Stimulated activated CD8-positive, alpha-beta memory T cell treated with anti-CD3 and anti-CD28 coated beads, Interleukin-2, amount 100 ng/mL, for 48 hours (primary cell): ENCODE measurements around the gene CSTB.

ENCODE experiments used
- DNase-seq, 2 donors: peaks; one replicate each; pipeline ENCODE4 v3.0.0-alpha.2; 2020; ENCODE audit warnings: low read depth in 2 of 2

CSTB gene

DNA sequence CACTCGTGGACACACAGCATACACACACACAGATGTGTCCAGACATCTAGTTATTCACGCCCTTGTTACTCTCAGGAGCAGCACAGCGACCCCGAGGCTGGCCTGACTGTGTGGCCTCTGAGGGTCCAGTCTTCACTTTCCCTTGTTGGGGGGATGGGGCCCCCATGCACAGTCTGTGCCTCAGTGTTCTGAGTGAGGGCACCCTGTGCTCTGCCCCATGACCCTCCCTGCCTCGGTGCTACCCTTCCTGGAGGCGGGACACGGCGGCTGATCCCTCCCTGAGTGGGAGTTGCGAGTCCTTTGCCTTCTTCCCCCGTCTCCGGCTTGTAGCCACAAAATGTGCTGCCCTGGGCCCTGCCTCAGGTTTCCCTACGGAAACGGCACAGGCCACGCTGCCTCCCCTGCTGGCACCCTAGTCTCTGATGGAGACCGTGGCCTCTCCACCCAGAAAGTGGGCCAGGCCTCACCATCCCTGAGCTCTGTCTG, 8.6 kb downstream of the CSTB start:
- DNase-seq = no peak

DNA sequence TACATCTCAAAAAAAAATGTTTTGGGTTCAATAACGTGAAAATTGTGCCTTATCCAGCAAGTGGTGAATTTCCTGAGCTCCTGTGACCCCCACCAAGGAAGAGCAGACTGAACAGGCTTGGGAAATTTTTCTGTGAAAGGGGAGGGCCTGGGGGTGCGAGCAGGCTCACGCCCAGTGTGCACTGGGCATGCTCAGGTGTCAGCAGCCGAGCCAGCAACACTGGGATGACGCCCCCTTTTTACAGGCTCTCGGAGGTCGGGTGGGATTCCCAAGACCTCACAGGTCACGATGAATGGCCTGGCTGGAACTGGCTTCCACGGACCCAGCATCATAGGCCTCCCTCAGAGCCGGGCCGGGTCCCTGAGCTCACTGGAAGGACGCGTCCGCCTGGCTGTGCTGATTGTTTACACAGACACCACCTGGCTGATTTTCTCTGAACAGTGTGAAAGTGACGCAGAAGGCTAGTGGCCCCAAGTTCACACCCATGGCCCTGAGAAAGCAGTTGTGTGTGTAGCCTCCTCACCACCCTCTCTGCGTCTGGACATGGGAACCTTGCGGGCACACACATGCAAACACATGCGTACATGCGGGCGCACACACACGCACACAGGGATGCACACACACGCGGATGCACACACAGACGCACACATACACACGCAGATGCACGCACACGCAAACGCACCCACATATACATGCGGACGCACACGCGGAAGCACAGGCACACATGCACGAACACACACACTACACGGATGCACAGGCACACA, 9.2 kb downstream of the CSTB start:
- DNase-seq = no peak

DNA sequence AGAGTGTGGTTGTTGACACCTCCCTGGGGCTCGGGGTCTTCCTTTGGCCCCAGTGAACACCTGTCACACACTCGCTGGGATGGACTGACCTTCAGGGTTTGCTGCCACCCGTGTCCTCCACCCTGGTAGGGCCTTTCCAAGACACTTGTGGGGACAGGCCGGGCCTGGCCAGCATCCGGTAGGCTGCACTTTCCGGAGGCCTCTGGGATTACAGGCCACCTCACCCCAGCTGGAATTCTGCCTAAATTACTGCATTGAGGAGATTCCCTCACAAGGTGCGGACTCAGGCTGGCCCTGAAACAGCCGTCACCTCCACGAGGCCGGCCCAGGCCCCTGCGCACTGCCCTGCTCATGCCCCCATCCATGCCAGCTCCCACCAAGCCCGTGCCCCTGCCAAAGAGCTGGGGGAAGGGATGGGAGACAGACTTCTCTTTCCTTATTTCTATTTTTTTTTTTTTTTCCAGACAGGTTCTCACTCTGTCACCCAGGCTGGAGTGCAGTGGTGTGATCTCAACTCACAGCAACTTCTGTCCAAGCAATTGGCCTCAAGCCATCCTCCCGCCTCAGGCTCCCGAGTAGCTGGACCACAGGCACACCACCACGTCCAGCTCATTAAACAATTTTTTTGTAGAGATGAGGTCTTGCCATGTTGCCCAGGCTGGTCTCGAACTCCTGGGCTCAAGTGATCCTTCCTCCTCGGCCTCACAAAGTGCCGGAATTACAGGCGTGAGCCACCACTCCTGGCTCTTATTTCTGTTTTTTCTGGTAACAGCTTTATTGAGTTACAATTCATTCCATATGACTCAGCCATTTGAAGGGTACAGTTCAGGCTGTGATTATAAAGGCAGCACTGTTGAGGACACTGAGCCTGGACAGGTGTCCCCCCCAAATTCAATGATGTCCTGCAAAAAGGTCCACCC, 11.3 kb downstream of the CSTB start:
- no peak for DNase-seq

DNA sequence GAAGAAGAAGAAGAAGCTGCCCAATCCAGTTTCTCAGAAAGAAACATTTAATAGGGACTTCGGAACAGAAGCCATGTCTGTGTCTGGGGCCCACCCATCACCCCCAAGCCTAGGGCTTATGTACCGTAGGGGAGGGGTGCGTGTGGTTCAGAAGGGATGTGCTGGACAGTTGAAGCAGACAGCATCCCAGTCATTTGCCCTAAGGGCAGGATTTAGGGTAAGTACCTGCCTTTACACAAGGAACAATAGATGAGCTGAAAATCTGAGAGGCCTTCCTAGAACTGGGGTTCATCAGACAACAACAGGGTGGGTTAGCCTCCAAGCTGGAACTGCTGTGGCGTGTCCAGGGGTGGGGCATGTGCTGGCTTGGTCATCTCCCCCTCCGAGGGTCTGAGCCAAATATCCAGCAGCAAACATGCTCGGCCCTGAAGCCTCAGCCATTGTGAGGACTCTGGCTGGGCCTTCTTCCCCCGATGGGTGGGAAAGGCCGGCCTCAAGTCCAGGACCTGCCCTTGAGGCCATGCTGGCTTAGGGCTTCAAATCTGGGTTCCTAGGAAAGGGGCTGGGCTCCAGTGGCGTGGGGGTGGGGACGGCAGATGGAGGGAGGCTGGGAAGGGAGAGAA, 12.1 kb downstream of the CSTB start:
- DNase-seq = no peak

DNA sequence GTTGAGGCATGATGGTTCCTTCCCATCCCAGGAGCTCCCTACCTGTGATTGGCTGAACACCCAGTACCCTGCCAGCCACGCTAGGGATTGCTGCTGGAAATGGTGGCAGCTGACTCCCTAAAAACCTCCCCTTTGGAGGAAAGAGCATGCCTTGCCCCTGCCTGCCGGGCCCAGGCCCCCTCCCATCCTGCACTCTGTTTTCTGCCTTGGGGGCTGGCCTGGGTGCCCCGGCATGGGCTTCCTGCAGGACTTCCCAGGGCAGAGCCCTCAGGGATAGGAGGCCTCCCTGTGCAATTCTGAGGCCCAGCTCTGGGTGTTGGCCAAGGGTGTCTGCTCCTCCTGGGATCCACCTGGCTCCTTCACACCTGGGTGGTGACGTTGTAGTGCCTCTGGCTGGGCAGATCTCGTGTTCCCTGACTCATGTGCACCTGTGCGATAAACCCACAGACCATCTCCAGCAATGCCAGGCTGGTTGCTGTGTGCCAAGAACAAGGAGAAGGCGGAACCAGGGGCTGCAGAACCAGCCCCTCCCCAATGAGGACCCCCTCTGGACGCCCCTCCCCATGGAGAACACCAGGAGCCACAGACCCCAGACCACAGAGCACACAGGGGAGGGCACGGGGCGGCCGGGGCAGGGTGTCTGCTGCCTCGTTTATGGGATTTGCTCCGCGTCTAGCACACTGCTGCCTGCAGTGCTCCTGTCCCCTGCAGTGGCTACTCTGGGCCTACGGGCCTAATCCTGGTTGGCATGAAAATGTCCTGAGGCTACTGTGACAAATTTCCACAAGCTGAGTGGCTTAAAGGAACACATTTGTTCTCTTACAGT, 13.6 kb downstream of the CSTB start:
- no peak for DNase-seq

DNA sequence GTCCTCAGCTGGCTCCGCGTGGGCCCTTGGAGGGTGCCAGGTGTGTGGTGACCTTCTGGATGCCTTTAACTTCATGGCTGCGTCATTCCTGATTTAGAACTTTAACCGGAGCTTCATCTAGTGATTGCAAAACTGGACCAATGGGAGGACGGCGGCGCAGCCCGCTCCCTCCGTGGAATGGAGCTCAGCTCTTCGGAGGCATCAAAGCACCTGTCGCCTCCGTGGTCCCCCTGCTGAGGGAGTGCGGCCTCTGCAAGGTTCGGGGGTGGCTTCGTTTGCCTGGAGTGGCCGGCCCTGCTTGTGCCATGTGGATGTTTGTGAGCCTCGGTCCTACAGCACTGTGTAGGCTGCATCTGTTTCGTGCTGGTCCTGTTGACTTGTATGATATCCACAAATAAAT, 14.2 kb downstream of the CSTB start:
- DNase-seq = no peak

DNA sequence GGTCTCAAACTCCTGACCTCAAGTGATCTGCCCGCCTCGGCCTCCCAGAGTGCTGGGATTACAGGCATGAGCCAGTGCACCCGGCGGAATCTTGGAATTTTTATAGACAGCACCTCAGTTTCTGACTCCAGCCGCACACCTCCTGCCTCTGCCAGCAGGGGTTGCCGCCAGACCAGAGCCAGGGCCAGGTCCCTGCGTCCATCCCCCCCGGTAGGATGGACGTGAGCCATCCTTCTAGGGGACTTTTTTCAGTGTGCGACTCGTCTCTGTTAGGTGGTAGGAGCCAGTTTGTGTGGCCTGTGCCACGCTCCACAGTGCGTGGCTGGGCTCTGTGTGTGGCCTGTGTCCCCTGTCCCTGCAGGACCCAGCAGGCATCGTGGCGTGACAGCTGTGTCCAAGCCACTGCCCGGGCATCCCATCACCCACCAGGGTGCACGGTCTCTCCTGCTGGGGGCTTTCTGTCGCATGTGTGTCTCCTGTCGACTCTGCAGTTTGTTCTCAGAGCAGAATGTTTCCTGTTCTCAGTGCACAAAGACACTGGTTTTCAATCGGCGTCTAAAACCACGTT, 15.6 kb downstream of the CSTB start:
- no peak for DNase-seq

DNA sequence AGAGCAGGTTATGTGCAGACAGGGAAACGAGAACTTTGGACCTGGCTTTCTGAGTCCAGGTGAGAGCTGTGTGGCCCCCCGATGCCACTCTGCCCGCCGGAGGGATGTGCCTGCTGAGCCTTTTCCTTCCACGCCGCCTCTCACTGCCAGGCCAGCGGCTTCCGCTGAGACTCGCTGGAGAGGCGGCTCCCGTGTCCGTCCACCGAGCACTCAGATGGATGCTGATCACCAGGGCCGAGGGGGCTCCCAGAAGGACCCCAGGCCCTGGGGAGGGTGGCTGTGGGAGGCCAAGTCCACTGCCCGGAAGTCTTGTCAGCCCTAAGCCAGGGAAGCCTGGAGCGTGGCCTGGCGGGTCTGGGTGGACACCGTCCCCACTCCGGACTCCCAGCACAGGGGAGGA, 16.5 kb downstream of the CSTB start:
- DNase-seq = no peak

DNA sequence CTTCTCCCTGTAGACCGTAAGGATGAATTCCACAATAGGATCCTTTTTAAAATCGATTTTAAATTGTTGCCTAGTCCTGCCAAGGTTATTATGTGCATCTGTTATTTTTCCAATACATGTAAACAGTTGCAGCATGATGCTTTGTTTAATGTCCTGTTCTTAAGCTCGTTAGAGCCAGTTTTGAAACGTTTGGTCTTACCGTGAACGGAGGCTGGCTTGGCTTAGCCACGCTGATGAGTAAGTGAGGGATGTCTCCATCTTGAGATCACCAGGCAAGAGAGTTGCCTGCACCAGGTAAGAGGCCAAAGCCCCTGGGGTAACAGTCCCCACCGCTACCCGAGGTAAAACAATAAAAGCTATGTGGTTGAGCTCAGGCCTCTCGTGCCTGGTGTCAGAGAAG, 17.3 kb downstream of the CSTB start:
- no peak for DNase-seq

DNA sequence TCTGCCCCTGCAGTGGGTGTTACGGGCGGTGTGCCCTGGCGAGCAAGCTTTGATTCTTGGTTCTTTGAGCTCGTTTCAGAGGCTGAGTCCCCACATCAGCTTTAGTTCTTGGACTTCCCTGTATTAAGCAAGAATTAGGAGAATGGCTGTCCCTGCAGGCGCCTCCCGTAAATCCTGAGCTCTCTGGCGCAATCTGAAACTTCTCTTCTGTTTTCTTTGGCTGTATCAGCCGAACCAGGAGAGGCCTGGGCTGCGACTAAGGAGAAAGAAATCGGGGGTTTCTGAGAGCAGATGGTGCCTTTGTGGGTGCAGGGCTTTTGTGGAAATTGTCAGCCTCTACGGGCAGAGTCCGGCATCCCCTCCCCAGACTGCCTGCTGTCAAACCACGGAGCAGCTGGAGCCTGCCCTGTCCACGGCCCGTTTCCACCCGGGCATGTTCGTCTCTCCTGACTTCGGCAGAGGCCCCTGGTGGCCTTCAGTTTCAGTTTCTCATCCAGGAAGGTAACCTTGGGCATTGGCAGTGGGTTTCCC, 17.9 kb downstream of the CSTB start:
- DNase-seq = no peak

DNA sequence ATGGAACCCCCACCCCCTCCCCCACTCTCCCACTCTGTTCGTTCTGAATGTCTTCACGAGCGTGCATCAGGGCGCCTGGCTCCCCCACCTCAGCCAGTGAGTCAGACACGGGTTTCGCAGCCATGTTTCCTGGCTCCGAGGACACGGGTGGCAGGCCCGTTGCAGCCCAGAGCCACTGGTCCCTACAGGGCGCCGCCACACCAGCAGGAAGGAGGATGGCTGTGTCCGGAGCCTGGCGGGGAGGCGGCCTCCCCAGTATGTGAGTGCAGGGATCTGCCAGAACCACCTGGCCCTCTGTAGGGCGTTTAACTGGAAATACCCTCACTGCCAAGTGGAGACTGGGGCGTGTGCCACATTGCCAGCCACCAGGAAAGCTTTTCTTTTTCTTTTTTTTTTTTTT, 18.5 kb downstream of the CSTB start:
- no peak for DNase-seq

DNA sequence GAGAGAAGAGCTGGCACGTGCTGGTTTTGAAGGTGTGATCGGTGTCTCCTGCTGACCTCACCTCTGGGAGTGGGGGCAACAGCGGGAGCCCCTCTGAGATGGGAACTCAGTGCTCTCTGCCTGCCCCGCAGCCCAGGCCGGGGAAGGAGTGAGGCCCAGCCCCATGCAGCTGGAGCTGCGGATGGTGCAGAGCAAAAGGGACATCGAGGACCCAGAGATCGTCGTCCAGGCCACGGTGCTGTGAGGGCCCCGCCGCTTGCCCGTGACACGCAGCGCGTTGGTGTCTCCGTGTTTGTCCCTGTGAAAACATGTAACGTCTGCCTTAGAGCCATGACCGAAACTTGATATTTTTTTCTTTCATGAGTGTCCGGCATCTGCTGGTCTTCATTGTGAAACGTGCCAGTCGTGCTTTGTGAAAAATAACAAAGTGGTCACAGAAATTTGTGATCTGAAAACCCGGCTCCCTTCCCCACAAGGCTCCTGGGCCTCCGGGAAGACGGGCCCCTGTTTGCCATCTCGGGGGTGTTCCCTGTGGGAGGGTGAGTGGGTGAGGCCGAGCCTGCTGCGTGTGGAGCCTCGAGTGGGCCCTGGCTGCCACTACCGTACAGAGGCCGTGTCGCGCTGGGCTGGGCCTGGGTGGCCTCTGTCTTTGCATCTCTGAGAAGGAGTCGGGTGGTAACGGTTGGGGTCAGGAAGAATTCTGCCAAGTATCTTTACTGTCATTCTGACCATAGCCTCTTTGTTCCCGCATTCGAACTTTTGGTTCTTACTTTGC, 20.1 kb downstream of the CSTB start:
- DNase-seq = no peak

DNA sequence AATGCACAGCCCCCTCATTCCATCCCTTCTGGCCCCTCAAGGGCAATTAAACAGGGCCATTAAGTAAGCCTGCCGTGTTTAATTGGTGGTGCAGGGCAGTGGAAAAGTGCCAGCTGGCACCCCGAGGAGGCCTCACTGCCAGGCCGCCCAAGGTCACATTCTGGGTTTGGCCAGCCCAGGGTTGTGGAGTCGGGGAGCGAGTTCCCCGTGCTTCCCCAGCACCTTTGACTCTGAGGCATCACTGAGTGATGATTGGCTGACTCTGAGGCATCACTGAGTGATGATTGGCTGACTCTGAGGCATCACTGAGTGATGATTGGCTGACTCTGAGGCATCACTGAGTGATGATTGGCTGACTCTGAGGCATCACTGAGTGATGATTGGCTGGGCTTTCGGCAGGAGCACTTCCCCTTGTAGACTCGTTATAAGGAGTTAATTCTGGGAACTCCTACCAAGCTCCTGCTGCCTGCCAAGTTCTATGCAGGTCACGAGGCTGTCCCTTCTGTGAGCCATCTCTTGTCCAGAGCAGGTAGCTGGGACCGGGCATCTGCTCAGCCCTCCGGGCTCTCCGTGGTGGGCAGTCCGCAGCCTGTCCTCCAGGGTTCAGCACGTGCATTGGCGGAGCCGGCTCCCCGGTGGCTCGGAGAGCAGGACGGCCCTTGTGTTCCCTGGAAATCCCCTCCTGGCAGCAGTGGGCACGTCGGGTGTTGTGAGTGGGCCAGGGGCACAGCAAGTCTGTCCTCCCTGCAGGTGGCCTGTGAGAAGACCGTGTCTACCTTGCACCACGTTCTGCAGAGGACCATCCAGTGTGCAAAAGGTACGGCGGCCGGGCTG, 20.9 kb downstream of the CSTB start:
- DNase-seq = no peak

DNA sequence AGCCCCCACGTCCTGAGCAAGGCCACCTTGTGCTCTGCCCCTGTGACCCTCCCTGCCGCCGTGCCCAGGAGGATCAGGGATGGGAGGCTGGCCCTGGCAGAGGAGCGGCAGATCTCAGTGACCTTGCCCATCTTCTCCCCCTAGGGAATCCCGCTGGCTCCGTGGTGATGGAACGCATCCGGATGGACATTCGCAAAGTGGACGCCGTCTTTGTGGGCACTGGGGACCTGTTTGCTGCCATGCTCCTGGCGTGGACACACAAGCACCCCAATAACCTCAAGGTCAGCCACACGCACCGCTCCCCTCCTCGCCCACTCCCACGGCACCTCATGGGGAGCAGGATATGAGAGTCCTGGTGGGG, 22.7 kb downstream of the CSTB start:
- DNase-seq = no peak

DNA sequence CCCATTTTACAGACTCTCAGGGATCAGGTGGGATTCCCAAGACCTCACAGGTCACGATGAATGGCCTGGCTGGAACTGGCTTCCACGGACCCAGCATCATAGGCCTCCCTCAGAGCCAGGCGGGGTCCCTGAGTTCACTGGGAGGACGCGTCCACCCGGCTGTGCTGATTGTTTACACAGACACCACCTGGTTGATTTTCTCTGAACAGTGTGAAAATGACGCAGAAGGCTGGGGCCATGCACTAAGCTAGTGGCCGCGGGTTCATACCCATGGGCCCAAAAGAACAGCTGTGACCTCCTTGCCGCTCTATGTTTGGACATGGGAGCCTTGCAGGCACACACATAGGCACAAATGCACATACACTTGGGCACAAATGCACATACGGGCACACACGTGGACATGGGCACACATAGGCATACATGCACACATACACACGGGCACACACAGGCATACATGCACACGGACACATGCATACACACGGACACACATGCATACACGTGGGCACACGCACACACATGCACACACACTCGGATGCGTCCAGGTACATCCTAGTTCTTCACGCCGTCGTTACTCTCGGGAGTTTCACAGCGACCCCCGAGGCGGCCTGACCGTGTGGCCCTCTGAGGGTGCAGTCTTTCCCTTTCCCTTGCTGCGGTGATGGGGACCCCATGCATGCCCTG, 23.2 kb downstream of the CSTB start:
- DNase-seq = no peak

DNA sequence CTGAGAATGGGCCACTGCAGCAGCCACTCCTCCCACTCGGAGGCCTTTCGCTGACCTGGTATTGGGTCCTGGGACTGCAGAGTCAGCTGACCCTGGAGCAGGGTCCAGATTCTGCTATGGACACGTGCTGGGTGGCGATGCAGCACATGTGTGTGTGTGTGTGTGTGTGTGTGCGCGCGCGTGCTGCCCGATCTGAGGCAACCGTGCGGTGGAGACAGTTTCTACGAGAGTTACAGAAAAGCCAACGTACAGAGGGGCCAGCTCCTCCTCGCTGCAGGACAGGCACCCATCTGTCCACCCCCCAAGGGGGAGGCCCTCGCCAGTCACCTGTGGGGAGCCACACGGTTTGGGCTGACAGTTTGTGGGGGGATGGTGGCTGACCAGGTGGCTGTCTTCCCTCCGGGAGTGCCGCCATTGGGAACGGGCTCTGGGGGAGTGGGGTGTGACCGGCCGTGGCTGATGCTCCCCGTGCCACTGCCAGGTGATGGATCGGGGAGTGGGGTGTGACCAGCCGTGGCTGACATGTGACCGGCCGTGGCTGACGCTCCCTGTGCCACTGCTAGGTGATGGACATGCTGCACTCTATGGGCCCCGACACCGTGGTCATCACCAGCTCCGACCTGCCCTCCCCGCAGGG, 24.0 kb downstream of the CSTB start:
- DNase-seq = no peak

DNA sequence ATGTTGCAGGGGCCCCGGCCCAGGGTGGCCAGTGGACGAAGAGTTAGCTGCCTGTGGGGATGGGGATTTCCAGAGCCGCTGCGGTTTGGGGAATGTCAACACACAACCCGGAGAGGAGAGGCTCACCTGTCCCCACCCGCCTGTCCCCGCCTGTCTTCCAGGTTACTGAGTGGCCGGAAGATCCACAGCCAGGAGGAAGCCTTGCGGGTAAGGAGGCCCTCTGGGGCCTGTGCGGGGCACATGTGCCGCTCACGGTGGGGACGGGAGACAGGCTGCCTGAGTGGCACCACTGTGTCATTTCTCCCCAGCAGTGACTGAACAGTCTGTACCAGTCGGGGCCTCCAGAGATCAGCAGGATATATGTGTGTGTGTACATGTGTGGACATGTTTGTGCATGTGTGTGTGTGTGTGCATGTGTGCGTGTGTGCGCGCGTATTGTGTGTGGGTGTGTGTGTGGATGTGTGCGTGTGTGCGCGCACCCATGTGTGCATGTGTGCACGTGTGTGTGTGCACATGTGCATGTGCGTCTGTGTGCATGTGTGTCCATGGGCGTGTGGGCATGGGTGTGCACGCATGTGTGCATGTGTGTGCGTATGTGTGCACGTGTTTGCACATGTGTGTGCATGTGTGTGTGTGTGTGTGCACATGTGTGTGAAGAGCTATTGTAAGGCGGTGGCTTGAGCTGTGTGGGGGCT, 25.6 kb downstream of the CSTB start:
- DNase-seq = no peak
